Stimulated activated naive B cell treated with anti-CD40 and anti-IgM and Interleukin-4, amounts not matched to agents 10 μg/mL and 1 μg/mL and 100 μg/mL, for 72 hours (primary cell): Measurements from ENCODE around the gene CAPN10.
A peak's percentile ranks its signal among the peaks of the same experiment; 100 is the strongest.
"Not testable (repeated sequence)": the region's sequence is repeated elsewhere in the genome, so short reads cannot be mapped to it uniquely, and the experiment has no call there.

Experiments
- ATAC-seq, 2 donors: fragments of 150-1000 bp; cut with Tn5 transposase; replicated peaks; 2 replicates each; pipeline ENCODE4 v1.10.0; 2021; ENCODE audit warnings: moderate library complexity in 1 of 2
- DNase-seq: peaks from one replicate; pipeline ENCODE4 v3.0.0; 2021
- H3K27ac Mint-ChIP-seq: one replicate; pipeline ENCODE4 v1.8.0; 2022; ENCODE audit warnings: mild to moderate bottlenecking, mixed read lengths
- H3K27me3 Mint-ChIP-seq, 2 donors: one replicate each; pipeline ENCODE4 v1.8.0; 2022; ENCODE audit warnings: mixed read lengths in 2 of 2
- H3K36me3 Mint-ChIP-seq, 2 donors: one replicate each; pipeline ENCODE4 v1.8.0; 2022; ENCODE audit warnings: mixed read lengths in 2 of 2, mild to moderate bottlenecking in 1 of 2
- H3K4me1 Mint-ChIP-seq, 2 donors: one replicate each; pipeline ENCODE4 v1.8.0; 2022; ENCODE audit warnings: mixed read lengths in 2 of 2, mild to moderate bottlenecking in 1 of 2
- H3K4me3 Mint-ChIP-seq, 2 donors: one replicate each; pipeline ENCODE4 v1.8.0; 2022; ENCODE audit warnings: mild to moderate bottlenecking in 2 of 2, mixed read lengths in 2 of 2, moderate library complexity in 1 of 2
- H3K9me3 Mint-ChIP-seq, 2 donors: one replicate each; pipeline ENCODE4 v1.8.0; 2022; ENCODE audit warnings: mixed read lengths in 2 of 2, mild to moderate bottlenecking in 1 of 2

The CAPN10 gene

GRCh38 chr2:240558236-240558761 lies 28.2 kb upstream of the CAPN10 start:
- Mint-ChIP-seq H3K9me3 (no peaks in the 10 kb centered on the region), H3K36me3 (peaks cover 26 to 50% of the 10 kb centered on the region in 2 donors), H3K27me3 (no peaks in the 10 kb centered on the region), H3K4me1 (peaks cover 30 to 43% of the 10 kb centered on the region in 2 donors), H3K4me3 (peak overlapping the region; percentile 76 to 84), H3K27ac (no peak overlapping the region)
- ATAC-seq (no peak), DNase-seq (no peak)

DNA sequence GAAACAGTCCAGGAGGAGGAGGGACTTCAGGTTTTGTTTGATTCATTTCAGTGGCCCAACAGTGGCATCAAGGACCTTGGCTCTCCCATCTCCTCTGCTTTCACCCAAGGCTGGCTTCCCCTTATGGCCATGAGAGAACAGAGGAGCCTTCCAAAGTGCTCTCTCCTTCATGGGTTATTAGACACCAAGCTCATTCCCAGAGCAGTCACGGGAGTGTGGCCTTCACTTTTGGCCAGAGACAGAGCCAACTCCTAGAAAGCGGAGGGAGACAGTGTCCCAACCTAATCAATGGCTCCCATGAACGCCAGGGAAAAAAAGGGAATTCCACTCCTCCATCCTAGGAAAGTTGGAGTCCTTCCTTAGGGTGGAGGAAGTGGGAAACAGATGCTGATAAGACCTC lies 27.2 kb upstream of the CAPN10 start:
- Mint-ChIP-seq H3K4me1 (peaks cover 31 to 48% of the 10 kb centered on the region in 2 donors), H3K27me3 (no peaks in the 10 kb centered on the region), H3K36me3 (peaks cover 30 to 57% of the 10 kb centered on the region in 2 donors), H3K9me3 (no peaks in the 10 kb centered on the region), H3K27ac (peak overlapping the region; percentile 85), H3K4me3 (peak overlapping the region; percentile 91)
- ATAC-seq: no peak
- no peak for DNase-seq

- H3K4me3 Mint-ChIP-seq: peak within 1 kb of the TSS; percentile 91
Measured at GRCh38 chr2:240560084-240560479, 26.5 kb upstream of the CAPN10 start, which contains the start of gene DUSP28. TSS of gene DUSP28 (plus strand) at chr2:240560357. CDS start at chr2:240560685, 328 bp downstream.

DNA sequence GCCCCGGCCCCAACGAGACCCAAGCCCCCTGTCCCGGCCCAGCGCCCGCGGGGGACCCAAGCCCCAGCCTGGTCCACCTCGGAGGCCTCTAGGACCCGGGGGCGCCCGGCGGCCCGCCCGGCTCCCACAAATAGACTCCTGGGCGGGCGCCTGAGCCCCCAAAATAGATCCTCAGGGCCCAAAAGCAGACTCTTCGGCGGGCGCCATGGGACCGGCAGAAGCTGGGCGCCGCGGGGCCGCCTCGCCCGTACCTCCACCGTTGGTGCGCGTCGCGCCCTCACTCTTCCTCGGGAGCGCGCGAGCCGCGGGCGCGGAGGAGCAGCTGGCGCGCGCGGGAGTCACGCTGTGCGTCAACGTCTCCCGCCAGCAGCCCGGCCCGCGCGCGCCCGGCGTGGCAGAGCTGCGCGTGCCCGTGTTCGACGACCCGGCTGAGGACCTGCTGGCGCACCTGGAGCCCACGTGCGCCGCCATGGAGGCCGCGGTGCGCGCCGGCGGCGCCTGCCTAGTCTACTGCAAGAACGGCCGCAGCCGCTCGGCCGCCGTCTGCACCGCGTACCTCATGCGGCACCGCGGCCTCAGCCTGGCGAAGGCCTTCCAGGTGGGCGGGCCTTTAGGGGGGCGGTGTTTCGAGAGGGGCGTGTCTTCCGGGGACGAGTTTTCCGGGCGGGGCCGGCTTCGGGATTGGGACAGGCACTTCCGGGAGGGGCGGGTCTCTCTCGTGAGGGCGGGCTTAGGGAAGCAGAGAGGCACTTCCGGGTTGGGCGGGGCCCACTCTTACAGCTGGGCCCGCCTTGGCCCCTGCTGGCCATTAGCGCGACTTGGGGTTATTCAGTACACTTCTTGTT lies 25.8 kb upstream of the CAPN10 start:
- H3K27ac Mint-ChIP-seq: peak overlapping the region; percentile 96

More at GRCh38 chr2:240560084-240560479, 26.5 kb upstream of the CAPN10 start, which contains the start of gene DUSP28:
- Mint-ChIP-seq H3K36me3 (peaks cover 36 to 58% of the 10 kb centered on the region in 2 donors), H3K27me3 (no peaks in the 10 kb centered on the region), H3K27ac (peak within 1 kb of the TSS; percentile 96), H3K9me3 (no peaks in the 10 kb centered on the region), H3K4me1 (peaks cover 38 to 56% of the 10 kb centered on the region in 2 donors)
- ATAC-seq: peak; percentile 75 to 76
- DNase-seq: peak; percentile 91

DNA sequence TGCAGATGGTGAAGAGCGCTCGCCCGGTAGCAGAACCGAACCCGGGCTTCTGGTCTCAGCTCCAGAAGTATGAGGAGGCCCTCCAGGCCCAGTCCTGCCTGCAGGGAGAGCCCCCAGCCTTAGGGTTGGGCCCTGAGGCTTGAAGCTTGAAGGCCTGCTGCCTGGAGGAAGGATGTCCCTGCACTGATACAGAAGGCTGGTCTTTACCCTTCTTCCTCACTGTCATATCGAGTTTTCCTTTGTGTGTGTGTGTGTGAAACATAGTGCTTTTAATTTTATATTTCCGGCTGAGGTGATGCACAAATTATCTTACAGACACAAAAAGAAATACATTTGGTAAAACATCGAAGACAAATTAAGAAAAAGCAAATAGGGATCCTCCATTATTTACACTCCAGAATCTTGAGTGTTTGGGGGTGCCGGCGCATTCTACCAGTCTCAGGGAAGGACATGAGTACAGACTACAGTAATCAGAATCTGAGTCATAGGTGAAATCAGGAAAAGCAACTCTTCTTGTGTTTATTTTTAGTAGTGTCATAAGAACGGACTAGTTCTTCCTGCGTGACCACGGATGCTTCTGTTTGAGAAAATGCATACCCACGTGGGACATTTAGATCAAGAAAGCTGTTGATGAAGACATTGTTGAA lies 25.1 kb upstream of the CAPN10 start:
- Mint-ChIP-seq H3K27ac (peak overlapping the region; percentile 96), H3K27me3 (no peaks in the 10 kb centered on the region), H3K4me1 (peaks cover 44 to 70% of the 10 kb centered on the region in 2 donors), H3K9me3 (no peaks in the 10 kb centered on the region), H3K36me3 (peaks cover 35 to 51% of the 10 kb centered on the region in 2 donors), H3K4me3 (peak overlapping the region; percentile 91)
- DNase-seq (no peak), ATAC-seq (peak; percentile 0 to 7)

More for the DNA sequence above, 25.8 kb upstream of the CAPN10 start:
- no peaks in the 10 kb centered on the region for H3K27me3 Mint-ChIP-seq
- peak; percentile 69 to 73 for ATAC-seq
- peak overlapping the region; percentile 91 for H3K4me3 Mint-ChIP-seq
- H3K9me3 Mint-ChIP-seq: no peaks in the 10 kb centered on the region
- H3K36me3 Mint-ChIP-seq: peaks cover 35 to 55% of the 10 kb centered on the region in 2 donors
- DNase-seq: peak; percentile 97
- H3K4me1 Mint-ChIP-seq: peaks cover 42 to 62% of the 10 kb centered on the region in 2 donors

- peaks cover 46 to 77% of the 10 kb centered on the region in 2 donors for H3K4me1 Mint-ChIP-seq
- H3K27ac Mint-ChIP-seq: peak overlapping the region; percentile 31
Measured at GRCh38 chr2:240563231-240563630, 23.3 kb upstream of the CAPN10 start.

DNA sequence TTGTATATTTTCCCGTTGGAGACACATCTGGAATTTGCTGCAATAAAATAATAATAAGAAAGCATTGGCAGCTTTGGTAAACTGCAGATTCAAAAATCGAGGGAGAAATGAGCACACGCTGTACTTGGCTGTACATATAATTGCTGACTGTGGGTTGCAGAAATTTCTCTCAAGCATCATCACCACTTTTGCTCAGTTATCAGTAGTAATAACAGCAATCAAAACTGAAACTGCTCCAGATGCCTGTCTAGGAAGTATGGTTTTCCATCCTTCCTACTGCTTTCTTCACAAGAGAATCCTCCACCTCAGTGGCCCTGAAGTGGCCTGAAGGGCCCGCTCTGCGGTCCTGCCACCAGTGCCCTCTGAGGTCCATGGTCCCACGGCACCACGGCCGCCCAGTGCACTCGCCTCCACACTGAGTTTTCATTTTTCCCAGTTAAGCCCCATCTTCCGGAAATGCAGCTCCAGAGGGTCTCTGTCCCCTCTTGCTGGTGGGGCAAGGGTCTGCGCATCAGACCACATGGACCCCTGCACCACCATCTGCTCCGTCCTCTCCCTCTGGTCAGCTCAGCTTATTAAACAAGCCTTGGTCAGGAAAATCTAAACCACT lies 22.5 kb upstream of the CAPN10 start:
- peak overlapping the region; percentile 97 for H3K27ac Mint-ChIP-seq
- DNase-seq: no peak

More at GRCh38 chr2:240563231-240563630, 23.3 kb upstream of the CAPN10 start:
- H3K36me3 Mint-ChIP-seq: peaks cover 29 to 42% of the 10 kb centered on the region in 2 donors
- H3K9me3 Mint-ChIP-seq, H3K27me3 Mint-ChIP-seq, H3K4me3 Mint-ChIP-seq, ATAC-seq, DNase-seq: not testable (repeated sequence)

GRCh38 chr2:240564561-240565332 lies 21.8 kb upstream of the CAPN10 start:
- H3K4me1 Mint-ChIP-seq: peaks cover 39 to 70% of the 10 kb centered on the region in 2 donors
- DNase-seq: no peak
- no peak for ATAC-seq

More for the DNA sequence above, 22.5 kb upstream of the CAPN10 start:
- Mint-ChIP-seq H3K27me3 (no peaks in the 10 kb centered on the region), H3K36me3 (peaks cover 21 to 34% of the 10 kb centered on the region in 2 donors), H3K4me3 (peak overlapping the region; percentile 95 to 96), H3K9me3 (no peaks in the 10 kb centered on the region), H3K4me1 (peaks cover 38 to 70% of the 10 kb centered on the region in 2 donors)
- ATAC-seq: no peak

GRCh38 chr2:240565333-240566202 lies 21.0 kb upstream of the CAPN10 start:
- Mint-ChIP-seq H3K27me3 (no peaks in the 10 kb centered on the region), H3K27ac (peak overlapping the region; percentile 97)
- peak; percentile 58 to 62 for ATAC-seq

More at GRCh38 chr2:240564561-240565332, 21.8 kb upstream of the CAPN10 start:
- Mint-ChIP-seq H3K9me3 (no peaks in the 10 kb centered on the region), H3K4me3 (peak overlapping the region; percentile 95 to 96), H3K36me3 (peaks cover 15 to 27% of the 10 kb centered on the region in 2 donors), H3K27ac (peak overlapping the region; percentile 97), H3K27me3 (no peaks in the 10 kb centered on the region)

DNA sequence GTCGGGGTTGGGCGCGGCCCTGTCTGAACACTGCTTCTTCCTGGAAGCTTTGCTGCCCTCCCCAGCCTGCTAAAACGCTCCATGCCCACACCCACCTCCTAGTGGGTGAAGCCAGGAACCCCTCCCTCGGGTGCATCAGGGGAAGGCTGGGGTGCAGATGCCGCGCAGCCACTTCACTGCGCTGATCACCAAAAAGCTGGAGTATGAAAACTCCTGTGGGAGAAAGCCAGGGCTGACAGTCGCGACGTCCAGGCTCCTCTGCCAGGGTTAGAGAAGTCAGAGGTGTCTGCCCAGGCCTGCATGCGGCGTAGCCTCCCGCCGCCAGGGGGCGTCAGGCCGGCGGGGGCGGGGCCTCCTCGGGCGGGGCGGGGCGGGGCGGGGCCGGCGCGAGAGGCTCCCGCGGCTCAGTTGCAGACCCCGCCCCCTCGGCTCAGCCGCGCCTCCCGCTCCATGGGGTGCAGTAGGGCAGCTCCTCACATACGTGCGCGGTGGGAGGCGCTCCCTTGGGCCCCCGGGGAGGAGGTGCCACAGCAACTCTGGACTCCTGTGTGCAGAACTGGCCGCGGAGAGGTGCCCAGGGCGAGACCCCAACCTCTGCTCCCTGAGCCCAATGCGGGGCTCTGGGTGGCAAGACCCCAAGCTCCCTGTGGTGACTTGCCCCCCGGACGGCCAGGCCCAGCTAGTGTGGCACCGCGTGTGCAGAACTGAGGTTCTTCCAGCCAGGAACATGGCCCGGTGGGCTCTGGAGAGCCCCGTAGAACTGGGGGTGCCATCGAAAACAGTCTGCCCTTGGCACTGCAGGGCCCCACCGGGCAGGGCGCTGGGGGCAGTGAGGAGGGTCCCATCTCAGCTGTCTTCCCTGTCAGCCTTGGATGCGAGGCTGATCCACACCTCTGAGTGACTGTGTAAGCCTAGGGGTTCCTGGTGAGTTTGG lies 20.1 kb upstream of the CAPN10 start:
- peak; percentile 82 for DNase-seq
- Mint-ChIP-seq H3K4me1 (peaks cover 49 to 79% of the 10 kb centered on the region in 2 donors), H3K4me3 (peak overlapping the region; percentile 95 to 96), H3K27ac (peak overlapping the region; percentile 97), H3K9me3 (no peaks in the 10 kb centered on the region), H3K36me3 (peaks cover 17 to 30% of the 10 kb centered on the region in 2 donors), H3K27me3 (no peaks in the 10 kb centered on the region)
- peak; percentile 64 to 66 for ATAC-seq

More at GRCh38 chr2:240565333-240566202, 21.0 kb upstream of the CAPN10 start:
- H3K9me3 Mint-ChIP-seq: no peaks in the 10 kb centered on the region
- H3K36me3 Mint-ChIP-seq: peaks cover 12 to 26% of the 10 kb centered on the region in 2 donors
- H3K4me3 Mint-ChIP-seq: peak overlapping the region; percentile 95 to 96
- peaks cover 44 to 74% of the 10 kb centered on the region in 2 donors for H3K4me1 Mint-ChIP-seq
- DNase-seq: peak; percentile 88

GRCh38 chr2:240567137-240567871 lies 19.2 kb upstream of the CAPN10 start:
- H3K27me3 Mint-ChIP-seq: no peaks in the 10 kb centered on the region
- ATAC-seq (no peak), DNase-seq (no peak)
- peak overlapping the region; percentile 90 for H3K27ac Mint-ChIP-seq
- H3K4me3 Mint-ChIP-seq: peak overlapping the region; percentile 95 to 96
- peaks cover 44 to 78% of the 10 kb centered on the region in 2 donors for H3K4me1 Mint-ChIP-seq
- peaks cover 17 to 26% of the 10 kb centered on the region in 2 donors for H3K36me3 Mint-ChIP-seq
- H3K9me3 Mint-ChIP-seq: no peaks in the 10 kb centered on the region
